Endothelial cell of umbilical vein (primary cell): ENCODE data around the gene CCDC138. TPM values are rescaled to one million over a fixed set of nuclear protein-coding genes. Genes with fewer than 3 reads are reported as not detected.

Experiments
- BruUV-seq: library from RNA; stranded (reverse); fragments of 400-500 nt; replicated peaks from 2 replicates; lab custom pipeline; 2021; lab: Mats Ljungman, UMichigan
- CTCF ChIA-PET: fragments of 300-600, 350-600 bp; sonication (Branson Sonifier 250); formaldehyde crosslinking; loops from one replicate; lab custom pipeline; 2021; ENCODE audit warnings: antibody characterized with exemption, inconsistent platforms; lab: Charles Lee
- POLR2A ChIA-PET: fragments of 300-600, 350-600 bp; sonication (Branson Sonifier 250); formaldehyde crosslinking; loops from one replicate; lab custom pipeline; 2021; ENCODE audit warnings: antibody characterized with exemption, inconsistent platforms; lab: Charles Lee
- DNase-seq: peaks from one replicate; pipeline ENCODE4 v3.0.0-alpha.2; 2011; ENCODE audit warnings: low read depth, low spot score
- FAIRE-seq: peaks from 2 replicates; lab custom pipeline; 2011; peaks lifted over from hg19 to GRCh38; lab: Jason Lieb, UNC
- H2AFZ ChIP-seq: 2 replicates; pipeline ENCODE4 v1.6.0; 2012; ENCODE audit warnings: low read depth, low read length, control low read depth, inconsistent platforms
- H3K27ac ChIP-seq: 2 replicates; pipeline ENCODE4 v1.5.1; 2011; ENCODE audit warnings: low read depth, mild to moderate bottlenecking, control low read depth, low read length, moderate library complexity; ENCODE audit not compliant: insufficient read depth
- H3K27me3 ChIP-seq, 2 experiments: 2 replicates each; pipeline versions ENCODE4 v1.6.0 to v1.6.1; 2011; ENCODE audit warnings: low read length in 2 of 2, mixed read lengths in 1 of 2; ENCODE audit not compliant: control insufficient read depth in 2 of 2, insufficient read depth in 2 of 2
- H3K36me3 ChIP-seq, 2 experiments: 2 replicates in 1 of 2; 3 replicates in 1 of 2; pipeline ENCODE4 v1.5.1; 2011; ENCODE audit warnings: low read length in 2 of 2, mild to moderate bottlenecking in 1 of 2, moderate library complexity in 1 of 2; ENCODE audit not compliant: control insufficient read depth in 2 of 2, insufficient read depth in 2 of 2; ENCODE audit errors: extremely low read depth in 1 of 2
- H3K4me1 ChIP-seq: 3 replicates; pipeline ENCODE4 v1.5.1; 2011; ENCODE audit warnings: mild to moderate bottlenecking, low read length; ENCODE audit not compliant: control insufficient read depth, insufficient read depth; ENCODE audit errors: extremely low read depth
- H3K4me2 ChIP-seq: 2 replicates; pipeline ENCODE4 v1.6.1; 2011; ENCODE audit warnings: low read length, control low read depth, mixed read lengths; ENCODE audit not compliant: insufficient read depth
- H3K4me3 ChIP-seq, 3 experiments: fragments of 200-600 bp in 1 of 3; sonication (generic), shearing (Covaris generic) in 1 of 3; replicated peaks in 1 of 3; 2 replicates each; pipeline ENCODE4 v1.5.1; 2011 to 2016; ENCODE audit warnings: control low read depth in 3 of 3, low read length in 3 of 3, mild to moderate bottlenecking in 2 of 3, inconsistent platforms in 1 of 3, low read depth in 1 of 3, moderate library complexity in 1 of 3; ENCODE audit not compliant: insufficient read depth in 1 of 3
- H3K79me2 ChIP-seq: 2 replicates; pipeline ENCODE4 v1.6.0; 2012; ENCODE audit warnings: low read length, inconsistent platforms; ENCODE audit not compliant: control insufficient read depth, insufficient read depth
- H3K9ac ChIP-seq: replicated peaks from 2 replicates; pipeline ENCODE3; 2011; ENCODE audit warnings: low read length, control low read depth; ENCODE audit not compliant: insufficient read depth; ENCODE audit errors: extremely low read depth
- H3K9me1 ChIP-seq: replicated peaks from 3 replicates; pipeline ENCODE4 v1.6.0; 2011; ENCODE audit warnings: mild to moderate bottlenecking, low read length; ENCODE audit not compliant: control insufficient read depth, insufficient read depth; ENCODE audit errors: extremely low read depth
- H3K9me3 ChIP-seq: replicated peaks from 2 replicates; pipeline ENCODE4 v1.5.1; 2012; ENCODE audit warnings: low read length, inconsistent platforms; ENCODE audit not compliant: control insufficient read depth, insufficient read depth
- H4K20me1 ChIP-seq: replicated peaks from 2 replicates; pipeline ENCODE3; 2011; ENCODE audit warnings: mild to moderate bottlenecking, low read length; ENCODE audit not compliant: control insufficient read depth, insufficient read depth; ENCODE audit errors: extremely low read depth
- EZH2 ChIP-seq: IDR thresholded peaks from 2 replicates; pipeline ENCODE4 v1.6.1; 2012; ENCODE audit warnings: borderline replicate concordance, low read depth, mild to moderate bottlenecking, moderate library complexity, low read length, inconsistent platforms; ENCODE audit not compliant: severe bottlenecking
- FOS ChIP-seq: IDR thresholded peaks from 2 replicates; pipeline ENCODE4 v1.6.1; 2011; ENCODE audit warnings: mild to moderate bottlenecking, low read length, moderate library complexity, borderline replicate concordance; ENCODE audit not compliant: insufficient read depth
- GATA2 ChIP-seq: IDR thresholded peaks from 2 replicates; pipeline ENCODE4 v1.7.0; 2011; ENCODE audit warnings: low read depth, mild to moderate bottlenecking, moderate library complexity, mixed read lengths, low read length; ENCODE audit not compliant: insufficient read length, insufficient read depth
- JUN ChIP-seq: IDR thresholded peaks from 2 replicates; pipeline ENCODE4 v1.6.1; 2011; ENCODE audit warnings: borderline replicate concordance, low read depth; ENCODE audit not compliant: insufficient read length, insufficient read depth
- MYC ChIP-seq: IDR thresholded peaks from one replicate; pipeline ENCODE4 v1.6.1; 2011; ENCODE audit warnings: mild to moderate bottlenecking, low read depth, low read length
- POLR2A ChIP-seq: IDR thresholded peaks from 2 replicates; pipeline ENCODE4 v1.6.1; 2012; ENCODE audit warnings: low read depth, mild to moderate bottlenecking, control low read depth, low read length
- POLR2AphosphoS5 ChIP-seq: IDR thresholded peaks from 2 replicates; pipeline ENCODE4 v1.6.1; 2012; ENCODE audit warnings: low read depth, mild to moderate bottlenecking, control low read depth, low read length, moderate library complexity; ENCODE audit not compliant: insufficient read depth
- dilution Hi-C: fragments of 300-500 bp; cut with MboI; formaldehyde crosslinking; loops from one replicate; pipeline ENCODE4 v1.15.0; 2019; ENCODE audit warnings: low sequenced_read_pairs; ENCODE audit not compliant: extremely low pct_ligation_motif_present
- intact Hi-C: fragments of 100-400 bp; cut with micrococcal nuclease; formaldehyde crosslinking; loops from one replicate; pipeline ENCODE4 v1.10.0; 2022
- polyA plus RNA-seq, 4 experiments: library from polyadenylated mRNA; depleted of rRNA in 3 of 4; stranded (reverse) in 3 of 4; unstranded in 1 of 4; fragments of >200 nt; gene quantifications; 2 replicates each; pipeline versions ENCODE4 v1.2.1 to v1.2.3, GENCODE V29; 2011 to 2012; ENCODE audit warnings: missing spikeins in 1 of 4
- total RNA-seq: library from RNA; stranded (reverse); gene quantifications from 2 replicates; pipeline ENCODE4 v1.2.3, GENCODE V29; 2021
- TF ChIP-seq, protein P1 (sequence below): IDR thresholded peaks from 2 replicates; pipeline ENCODE4 v1.6.1; 2011; ENCODE audit not compliant: insufficient read depth, insufficient read length
- TF ChIP-seq, protein P2 (sequence below), 2 donors: IDR thresholded peaks; 1 replicate in 1 of 2; 2 replicates in 1 of 2; pipeline ENCODE4 v1.5.1; 2011; ENCODE audit warnings: low read length in 2 of 2, mild to moderate bottlenecking in 2 of 2, moderate library complexity in 2 of 2, control low read depth in 1 of 2, inconsistent platforms in 1 of 2, low read depth in 1 of 2; ENCODE audit not compliant: insufficient read depth in 1 of 2; ENCODE audit errors: extremely low read depth in 1 of 2

Gene CCDC138
- total and polyA plus RNA-seq, 2 donors (not counting 3 experiments of a cell fraction or from before 2014, with no cell fraction given), result 1.5 to 10.8 TPM

DNA sequence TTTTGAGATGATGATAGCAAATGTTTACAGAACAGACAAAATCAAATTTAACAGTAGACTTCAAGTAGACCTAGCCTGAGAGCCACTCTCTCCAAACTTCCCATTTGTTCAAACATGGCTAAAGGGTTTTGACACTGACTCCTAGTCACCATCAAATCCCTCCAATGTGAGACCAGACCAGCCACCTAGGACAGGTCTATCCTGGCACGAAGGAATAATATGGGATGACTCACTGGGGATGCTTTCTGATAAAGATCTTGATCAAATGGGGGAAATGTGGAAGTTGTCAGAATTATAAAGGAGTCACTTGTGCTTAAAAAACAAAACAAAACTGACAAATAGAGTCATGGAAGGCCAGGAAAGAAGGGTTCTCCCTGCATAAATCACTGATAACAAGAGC, 106.7 kb downstream of the CCDC138 start:
- CTCF ChIA-PET, result interaction anchor here (1.2 kb wide), 1 partner anchor 8 kb away, joined by 3 read pairs; no protein-coding TSS in a partner anchor
- Histone ChIP-seq H3K4me3 (no peak overlapping the region), H3K27ac (no peak overlapping the region), H2AFZ (no peak overlapping the region), H4K20me1 (no peaks in the 10 kb centered on the region), H3K27me3 (peaks cover 0 to 2% of the 10 kb centered on the region in 2 experiments), H3K36me3 (no peaks in the 10 kb centered on the region), H3K9me1 (no peaks in the 10 kb centered on the region), H3K4me2 (no peak overlapping the region), H3K9ac (no peak overlapping the region), H3K4me1 (no peaks in the 10 kb centered on the region), H3K9me3 (no peaks in the 10 kb centered on the region), H3K79me2 (no peaks in the 10 kb centered on the region)
- dilution Hi-C loops (no loop called here), intact Hi-C loops (no loop called here)
- no peak for DNase-seq
- FAIRE-seq, result no peak
- BruUV-seq, result no TSS peak
- TF ChIP-seq, protein P1, sequence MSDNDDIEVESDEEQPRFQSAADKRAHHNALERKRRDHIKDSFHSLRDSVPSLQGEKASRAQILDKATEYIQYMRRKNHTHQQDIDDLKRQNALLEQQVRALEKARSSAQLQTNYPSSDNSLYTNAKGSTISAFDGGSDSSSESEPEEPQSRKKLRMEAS, result no peak
- POLR2A ChIA-PET, result no interaction called here

DNA sequence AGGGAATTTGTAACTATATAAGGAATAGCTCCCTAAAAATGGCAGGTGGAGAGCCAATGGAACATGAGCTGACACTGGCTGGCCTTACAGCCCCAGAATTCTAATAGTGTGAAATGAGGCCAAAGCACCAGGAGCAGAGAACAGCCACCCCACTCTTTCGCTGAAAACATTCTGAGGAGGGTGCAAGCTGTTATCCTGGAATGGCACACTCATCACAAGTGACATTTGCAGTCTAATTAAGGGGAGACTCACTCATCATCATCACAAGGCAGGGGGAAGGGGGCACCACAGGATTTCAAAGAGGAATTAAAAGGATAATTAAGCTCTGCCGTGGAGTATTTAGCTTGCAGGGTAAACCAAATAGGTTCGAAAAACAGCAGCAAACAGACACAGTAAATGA, 108.2 kb downstream of the CCDC138 start:
- no TSS peak for BruUV-seq
- ChIA-PET CTCF (interaction anchor here (1.0 to 1.2 kb wide), 3 partner anchors 9 to 10 kb away, joined by 3 read pairs; no protein-coding TSS in a partner anchor), POLR2A (no interaction called here)
- no peak for DNase-seq
- no peaks in the 10 kb centered on the region for H3K9me3 ChIP-seq
- intact Hi-C loops (no loop called here), dilution Hi-C loops (no loop called here)
- no peaks in the 10 kb centered on the region for H4K20me1 ChIP-seq
- H3K9me1 ChIP-seq, result no peaks in the 10 kb centered on the region
- FAIRE-seq, result no peak
- H2AFZ ChIP-seq, result no peak overlapping the region
- H3K4me2 ChIP-seq, result no peak overlapping the region
- H3K27ac ChIP-seq, result no peak overlapping the region
- TF ChIP-seq POLR2AphosphoS5 (no peak), POLR2A (no peak), GATA2 (no peak), FOS (no peak), MYC (no peak), JUN (no peak), EZH2 (no peak)
- TF ChIP-seq, protein P2, sequence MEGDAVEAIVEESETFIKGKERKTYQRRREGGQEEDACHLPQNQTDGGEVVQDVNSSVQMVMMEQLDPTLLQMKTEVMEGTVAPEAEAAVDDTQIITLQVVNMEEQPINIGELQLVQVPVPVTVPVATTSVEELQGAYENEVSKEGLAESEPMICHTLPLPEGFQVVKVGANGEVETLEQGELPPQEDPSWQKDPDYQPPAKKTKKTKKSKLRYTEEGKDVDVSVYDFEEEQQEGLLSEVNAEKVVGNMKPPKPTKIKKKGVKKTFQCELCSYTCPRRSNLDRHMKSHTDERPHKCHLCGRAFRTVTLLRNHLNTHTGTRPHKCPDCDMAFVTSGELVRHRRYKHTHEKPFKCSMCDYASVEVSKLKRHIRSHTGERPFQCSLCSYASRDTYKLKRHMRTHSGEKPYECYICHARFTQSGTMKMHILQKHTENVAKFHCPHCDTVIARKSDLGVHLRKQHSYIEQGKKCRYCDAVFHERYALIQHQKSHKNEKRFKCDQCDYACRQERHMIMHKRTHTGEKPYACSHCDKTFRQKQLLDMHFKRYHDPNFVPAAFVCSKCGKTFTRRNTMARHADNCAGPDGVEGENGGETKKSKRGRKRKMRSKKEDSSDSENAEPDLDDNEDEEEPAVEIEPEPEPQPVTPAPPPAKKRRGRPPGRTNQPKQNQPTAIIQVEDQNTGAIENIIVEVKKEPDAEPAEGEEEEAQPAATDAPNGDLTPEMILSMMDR (IDR thresholded peaks at IDR 0.05; ENCODE audit: extremely low read depth in 1 of 2, insufficient read depth in 1 of 2, low read depth in 1 of 2, low read length in 2 of 2), result no peak
- TF ChIP-seq, protein P1, result no peak
- H3K79me2 ChIP-seq, result no peaks in the 10 kb centered on the region
- H3K36me3 ChIP-seq, result no peaks in the 10 kb centered on the region
- no peak overlapping the region for H3K9ac ChIP-seq
- H3K27me3 ChIP-seq, result peaks cover 0 to 2% of the 10 kb centered on the region in 2 experiments
- no peak overlapping the region for H3K4me3 ChIP-seq
- H3K4me1 ChIP-seq, result no peaks in the 10 kb centered on the region
